Loucy (cell line): Measurements from ENCODE around the gene MAPT.

ENCODE experiments used
- H2AFZ ChIP-seq: fragments of 200-600 bp; sonication (generic); 2 replicates; pipeline ENCODE4 v1.6.0; 2016; ENCODE audit warnings: antibody characterized with exemption, mild to moderate bottlenecking, low read length, moderate library complexity
- H3F3A ChIP-seq: fragments of 200-600 bp; 2 replicates; pipeline ENCODE4 v1.6.0; 2016; ENCODE audit warnings: antibody characterized with exemption, low read depth, mild to moderate bottlenecking
- H3K27me3 ChIP-seq: fragments of 200-600 bp; sonication (generic); 2 replicates; pipeline ENCODE4 v1.6.1; 2014; ENCODE audit warnings: low read length, mild to moderate bottlenecking; ENCODE audit not compliant: insufficient read depth, poor library complexity, severe bottlenecking
- H3K36me3 ChIP-seq: fragments of 200-600 bp; sonication (generic); 2 replicates; pipeline ENCODE4 v1.6.1; 2016; ENCODE audit warnings: low read length; ENCODE audit not compliant: insufficient read depth
- H3K4me1 ChIP-seq: fragments of 200-600 bp; sonication (generic); 2 replicates; pipeline ENCODE4 v1.5.1; 2014; ENCODE audit warnings: low read length, mild to moderate bottlenecking; ENCODE audit not compliant: insufficient read depth, poor library complexity, severe bottlenecking
- H3K4me2 ChIP-seq: fragments of 200-600 bp; sonication (generic); 2 replicates; pipeline ENCODE4 v1.6.0; 2014; ENCODE audit warnings: antibody characterized with exemption, low read length, low read depth, mild to moderate bottlenecking; ENCODE audit not compliant: poor library complexity, severe bottlenecking
- H3K4me3 ChIP-seq: fragments of 200-600 bp; sonication (generic); 2 replicates; pipeline ENCODE4 v1.5.1; 2014; ENCODE audit warnings: low read length, mild to moderate bottlenecking, mixed read lengths; ENCODE audit not compliant: poor library complexity, severe bottlenecking
- H3K79me2 ChIP-seq: fragments of 200-600 bp; sonication (generic); 2 replicates; pipeline ENCODE4 v1.6.1; 2014; ENCODE audit warnings: low read length; ENCODE audit not compliant: insufficient read depth
- H3K9ac ChIP-seq: fragments of 200-600 bp; sonication (generic); 2 replicates; pipeline ENCODE4 v1.6.0; 2014; ENCODE audit warnings: mild to moderate bottlenecking, low read depth, low read length, moderate library complexity; ENCODE audit not compliant: poor library complexity, severe bottlenecking
- H3K9me2 ChIP-seq: fragments of 200-600 bp; sonication (generic); replicated peaks from 2 replicates; pipeline ENCODE4 v1.6.1; 2016; ENCODE audit warnings: low read depth, low read length, mixed read lengths
- H3K9me3 ChIP-seq: fragments of 200-600 bp; sonication (generic); 2 replicates; pipeline ENCODE4 v1.6.1; 2014; ENCODE audit warnings: mild to moderate bottlenecking, antibody characterized with exemption, low read length, low read depth; ENCODE audit not compliant: insufficient read depth
- H4K20me1 ChIP-seq: fragments of 200-600 bp; sonication (generic); 2 replicates; pipeline ENCODE4 v1.6.0; 2014; ENCODE audit warnings: antibody characterized with exemption, low read length, mild to moderate bottlenecking; ENCODE audit not compliant: insufficient read depth, poor library complexity, severe bottlenecking
- CTCF ChIP-seq: fragments of 200-600 bp; sonication (generic); conservative IDR thresholded peaks from 2 replicates; pipeline ENCODE4 v1.5.1; 2014; ENCODE audit warnings: mild to moderate bottlenecking, antibody characterized with exemption, low read length
- EZH2phosphoT487 ChIP-seq: fragments of 200-600 bp; IDR thresholded peaks from 2 replicates; pipeline ENCODE4 v1.6.1; 2018; ENCODE audit warnings: antibody characterized with exemption, mild to moderate bottlenecking, moderate library complexity, borderline replicate concordance

MAPT gene

GRCh38 chr17:45867171-45867570, 27.2 kb upstream of the MAPT start:
- peaks cover 4% of the 10 kb centered on the region for H3K27me3 ChIP-seq
- H3K79me2 ChIP-seq, result no peaks in the 10 kb centered on the region
- H3K4me3 ChIP-seq, result no peak overlapping the region
- TF ChIP-seq EZH2phosphoT487, result no peak
- no peak for TF ChIP-seq CTCF
- H3F3A ChIP-seq, result no peaks in the 10 kb centered on the region
- no peaks in the 10 kb centered on the region for H3K36me3 ChIP-seq
- H3K4me1 ChIP-seq, result no peaks in the 10 kb centered on the region
- no peak overlapping the region for H3K9ac ChIP-seq
- H4K20me1 ChIP-seq, result no peaks in the 10 kb centered on the region
- peak overlapping the region; percentile 64; the same call in 1 of the 2 replicates for H2AFZ ChIP-seq
- H3K4me2 ChIP-seq, result no peak overlapping the region
- no peaks in the 10 kb centered on the region; the same call in 1 of the 2 replicates for H3K9me2 ChIP-seq
- H3K9me3 ChIP-seq, result no peaks in the 10 kb centered on the region

GRCh38 chr17:45867702-45868101, 26.7 kb upstream of the MAPT start:
- Histone ChIP-seq H3K79me2 (no peaks in the 10 kb centered on the region), H4K20me1 (no peaks in the 10 kb centered on the region), H3K4me1 (no peaks in the 10 kb centered on the region), H3K27me3 (peaks cover 4% of the 10 kb centered on the region), H3K9me2 (no peaks in the 10 kb centered on the region; the same call in 1 of the 2 replicates), H3F3A (no peaks in the 10 kb centered on the region), H3K4me2 (no peak overlapping the region), H2AFZ (peak overlapping the region; percentile 64; the same call in 1 of the 2 replicates), H3K36me3 (no peaks in the 10 kb centered on the region), H3K9ac (no peak overlapping the region), H3K4me3 (no peak overlapping the region), H3K9me3 (no peaks in the 10 kb centered on the region)
- no peak for TF ChIP-seq EZH2phosphoT487
- TF ChIP-seq CTCF, result no peak

- Histone ChIP-seq H3K27me3 (peaks cover 4% of the 10 kb centered on the region), H3K4me3 (no peak overlapping the region), H4K20me1 (no peaks in the 10 kb centered on the region), H3K79me2 (no peaks in the 10 kb centered on the region), H3K9me3 (no peaks in the 10 kb centered on the region), H3K4me2 (no peak overlapping the region), H2AFZ (0 out of 2 replicates have a peak overlapping the region, but pooled peaks have one; percentile 64), H3K9ac (no peak overlapping the region), H3K9me2 (no peaks in the 10 kb centered on the region; the same call in 1 of the 2 replicates), H3F3A (no peaks in the 10 kb centered on the region), H3K36me3 (no peaks in the 10 kb centered on the region), H3K4me1 (peaks cover under 1% of the 10 kb centered on the region)
- TF ChIP-seq CTCF (no peak), EZH2phosphoT487 (no peak)
Observed at GRCh38 chr17:45868276-45868675, 26.1 kb upstream of the MAPT start.
